Aortic smooth muscle cell (primary cell): ENCODE measurements around the gene ZNF883. TPM values are rescaled to one million over a fixed set of nuclear protein-coding genes. Genes with fewer than 3 reads are reported as not detected.

Experiments used
- total RNA-seq: library from RNA; depleted of rRNA; stranded (reverse); fragments of >200 nt; gene quantifications from 2 replicates; pipeline ENCODE4 v1.2.3, GENCODE V29; 2014

Gene ZNF883
- total RNA-seq = 0.99 and 1.7 TPM in 2 replicates

DNA sequence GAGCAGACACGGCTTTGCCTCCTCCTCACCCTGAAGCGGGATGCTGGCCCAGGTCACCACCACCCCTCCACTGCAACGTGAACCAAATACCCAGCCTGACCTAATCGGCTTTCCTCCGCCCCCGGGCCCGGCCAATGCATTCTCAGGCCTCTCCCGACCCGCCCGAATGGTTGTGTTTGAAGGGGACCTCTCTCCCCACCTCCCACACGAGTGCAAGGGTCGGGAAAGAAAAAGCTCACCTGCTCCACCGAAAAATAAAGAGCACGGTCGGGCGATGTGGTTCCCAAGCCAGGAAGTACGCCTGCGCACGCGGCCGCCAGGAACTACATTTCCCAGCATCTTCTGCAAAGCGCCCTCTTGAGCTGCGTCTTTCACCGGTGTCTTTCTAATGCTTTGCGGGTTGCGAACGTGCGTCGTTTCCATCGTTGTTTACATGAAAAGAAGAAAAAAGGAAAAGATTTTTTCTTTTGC is at the start of gene ZNF883:
Gene ZNF883 (minus strand): TSS at position 282 of the 471 bp plus-strand sequence.

DNA sequence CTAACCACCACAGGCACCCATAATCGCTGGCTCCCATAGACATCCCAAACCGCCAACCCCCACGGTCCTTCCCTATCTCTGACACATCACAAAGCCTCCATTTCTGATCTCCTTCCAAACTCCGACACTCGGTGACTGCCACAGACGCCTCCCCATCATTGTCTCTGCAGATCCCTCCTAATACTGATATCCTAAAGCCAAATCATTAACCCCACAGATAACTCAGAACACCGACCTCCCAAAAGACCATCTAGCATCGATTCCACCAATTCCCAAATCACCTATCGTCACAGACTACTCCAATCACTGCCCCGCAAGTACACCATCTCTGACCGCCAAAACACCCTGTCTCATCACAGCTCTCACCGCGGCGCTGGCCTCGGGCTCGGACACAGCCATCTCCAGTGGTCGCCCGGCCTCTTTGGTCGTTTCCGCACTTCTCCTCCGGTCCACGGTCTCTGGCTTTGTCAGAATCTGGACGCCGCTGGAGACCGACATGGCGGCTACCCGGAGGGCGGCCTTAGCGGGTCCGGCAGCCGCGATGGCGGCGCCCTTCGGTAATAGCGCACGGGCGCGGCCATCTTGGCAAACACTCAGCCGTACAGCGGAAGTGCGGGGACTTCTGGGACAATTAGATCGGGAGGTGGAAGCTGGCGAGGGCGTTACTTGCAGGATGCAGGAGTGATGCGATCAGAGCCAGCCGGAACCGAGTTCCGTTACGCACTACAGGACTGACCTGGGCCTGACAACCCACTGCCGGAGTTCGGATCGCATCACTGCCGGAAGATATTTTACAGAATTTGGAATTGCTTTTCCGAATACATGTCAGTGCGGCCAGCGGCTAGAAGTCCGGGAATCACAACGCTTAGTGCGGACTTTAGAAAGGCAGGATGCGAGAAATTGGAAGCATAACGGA is 44.5 kb upstream of the ZNF883 start, which contains the start of gene ZFP37:
Gene ZFP37 (minus strand): TSS at position 534 of the 916 bp plus-strand sequence. CDS start 36 bp downstream, at position 498.

Other genes starting within 250 kb of the ZNF883 start
- not detected in 2 replicates for gene SLC46A2, start 121.3 kb downstream of the ZNF883 start, total RNA-seq
- gene ZFP37, start 44.5 kb upstream of the ZNF883 start, total RNA-seq = 1.2 and 1.8 TPM in 2 replicates
- 8.9 and 11.6 TPM in 2 replicates for gene SLC31A2, start 138.8 kb upstream of the ZNF883 start, total RNA-seq
- gene FKBP15, start 209.1 kb upstream of the ZNF883 start, total RNA-seq = 21.8 and 22.0 TPM in 2 replicates
- gene SLC31A1, start 209.4 kb upstream of the ZNF883 start, total RNA-seq = 18.5 and 19.0 TPM in 2 replicates